ENCODE measurements around the gene PROM1. TPM values are rescaled to one million over a fixed set of nuclear protein-coding genes. Genes with fewer than 3 reads are reported as not detected.

The PROM1 gene
- total RNA-seq, 2 experiments from 2014 or later = not detected

GRCh38 chr4:15963576-15963975 lies 120.2 kb downstream of the PROM1 start:
- no peak for DNase-seq (ENCODE audit: low spot score)
- Histone ChIP-seq H3K4me1 (ENCODE audit: insufficient read depth, low read length, poor library complexity, severe bottlenecking) (no peaks in the 10 kb centered on the region), H3K79me2 (ENCODE audit: insufficient read depth, low read depth, low read length) (no peaks in the 10 kb centered on the region), H3K4me3 (ENCODE audit: low read depth, low read length, poor library complexity, severe bottlenecking) (no peak overlapping the region), H2AFZ (ENCODE audit: low read length) (no peak overlapping the region), H4K20me1 (ENCODE audit: insufficient read depth, low read length) (no peaks in the 10 kb centered on the region), H3K4me2 (ENCODE audit: low read length) (no peak overlapping the region), H3K9me2 (ENCODE audit: insufficient read depth, low read length) (no peaks in the 10 kb centered on the region), H3K27ac (ENCODE audit: low read depth, low read length, poor library complexity, severe bottlenecking) (no peak overlapping the region), H3K9me3 (ENCODE audit: low read length) (no peaks in the 10 kb centered on the region), H3K36me3 (ENCODE audit: insufficient read depth, low read length) (no peaks in the 10 kb centered on the region)
- no TSS peak for BruUV-seq (replicated peaks)
- no peak for TF ChIP-seq CTCF (conservative IDR thresholded peaks at IDR 0.05; ENCODE audit: low read length)
- no peak for TF ChIP-seq EZH2phosphoT487 (IDR thresholded peaks at IDR 0.05; ENCODE audit: borderline replicate concordance, low read depth, low read length)
- intact Hi-C loops (cut with micrococcal nuclease; ENCODE audit: unreplicated experiment) = no loop called here
- ChIA-PET POLR2A (no interaction called here), CTCF (ENCODE audit: unreplicated experiment) (no interaction called here)

- no peak within 1 kb of the TSS for H3K27ac ChIP-seq (ENCODE audit: low read depth, low read length, poor library complexity, severe bottlenecking)
- no TSS peak for BruUV-seq (replicated peaks)
- no peaks in the 10 kb centered on the region for H3K36me3 ChIP-seq (ENCODE audit: insufficient read depth, low read length)
- no peaks in the 10 kb centered on the region for H3K9me3 ChIP-seq (ENCODE audit: low read length)
- no peak within 1 kb of the TSS for H2AFZ ChIP-seq (ENCODE audit: low read length)
- TF ChIP-seq CTCF (conservative IDR thresholded peaks at IDR 0.05; ENCODE audit: low read length) = peak; percentile 73
- no peak for TF ChIP-seq EZH2phosphoT487 (IDR thresholded peaks at IDR 0.05; ENCODE audit: borderline replicate concordance, low read depth, low read length)
- H3K4me2 ChIP-seq (ENCODE audit: low read length) = no peak within 1 kb of the TSS
- no peaks in the 10 kb centered on the region for H4K20me1 ChIP-seq (ENCODE audit: insufficient read depth, low read length)
- intact Hi-C loops (cut with micrococcal nuclease; ENCODE audit: unreplicated experiment) = no loop called here
- no peaks in the 10 kb centered on the region for H3K4me1 ChIP-seq (ENCODE audit: insufficient read depth, low read length, poor library complexity, severe bottlenecking)
- no peaks in the 10 kb centered on the region for H3K9me2 ChIP-seq (ENCODE audit: insufficient read depth, low read length)
- no peaks in the 10 kb centered on the region for H3K79me2 ChIP-seq (ENCODE audit: insufficient read depth, low read depth, low read length)
- ChIA-PET POLR2A (no interaction called here), CTCF (ENCODE audit: unreplicated experiment) (no interaction called here)
- no peak within 1 kb of the TSS for H3K4me3 ChIP-seq (ENCODE audit: low read depth, low read length, poor library complexity, severe bottlenecking)
- peak; percentile 44 for DNase-seq (ENCODE audit: low spot score)
These were observed 120.8 kb downstream of the PROM1 start, which contains the start of gene FGFBP2 for GRCh38 chr4:15963001-15963451. TSS of gene FGFBP2 (minus strand) at chr4:15963175. CDS start at chr4:15963129, 46 bp downstream.

GRCh38 chr4:15961781-15962510 lies 121.9 kb downstream of the PROM1 start:
- no peak overlapping the region for H2AFZ ChIP-seq (ENCODE audit: low read length)
- no peak for TF ChIP-seq CTCF (conservative IDR thresholded peaks at IDR 0.05; ENCODE audit: low read length)
- no peak for TF ChIP-seq EZH2phosphoT487 (IDR thresholded peaks at IDR 0.05; ENCODE audit: borderline replicate concordance, low read depth, low read length)
- BruUV-seq (replicated peaks) = no TSS peak
- H4K20me1 ChIP-seq (ENCODE audit: insufficient read depth, low read length) = no peaks in the 10 kb centered on the region
- no peaks in the 10 kb centered on the region for H3K9me2 ChIP-seq (ENCODE audit: insufficient read depth, low read length)
- H3K27ac ChIP-seq (ENCODE audit: low read depth, low read length, poor library complexity, severe bottlenecking) = no peak overlapping the region
- no peak overlapping the region for H3K4me3 ChIP-seq (ENCODE audit: low read depth, low read length, poor library complexity, severe bottlenecking)
- POLR2A ChIA-PET = no interaction called here
- H3K79me2 ChIP-seq (ENCODE audit: insufficient read depth, low read depth, low read length) = no peaks in the 10 kb centered on the region
- CTCF ChIA-PET (ENCODE audit: unreplicated experiment) = no interaction called here
- H3K36me3 ChIP-seq (ENCODE audit: insufficient read depth, low read length) = no peaks in the 10 kb centered on the region
- H3K9me3 ChIP-seq (ENCODE audit: low read length) = no peaks in the 10 kb centered on the region
- no peak overlapping the region for H3K4me2 ChIP-seq (ENCODE audit: low read length)
- intact Hi-C loops (cut with micrococcal nuclease; ENCODE audit: unreplicated experiment) = no loop called here
- no peaks in the 10 kb centered on the region for H3K4me1 ChIP-seq (ENCODE audit: insufficient read depth, low read length, poor library complexity, severe bottlenecking)
- DNase-seq (ENCODE audit: low spot score) = no peak

Data from OCI-LY7 (cell line).